ENCODE measurements around the gene RORC. TPM values are rescaled to one million over a fixed set of nuclear protein-coding genes. Genes with fewer than 3 reads are reported as not detected.

The RORC gene
- total RNA-seq, 6 experiments from 2014 or later = not detected

Other genes with a start within 250 kb of the RORC start
- 10 to 100 TPM; 29.2 to 31.8 (median 31.0) TPM for gene SNX27, start 219.8 kb downstream of the RORC start, total RNA-seq (2021; fragmentation: NEBNext Ultra II Directional; extraction: Animal tissue kit (Norgen Biotek cat#: 25700))
- not detected for gene CELF3, start 115.0 kb downstream of the RORC start, total RNA-seq (2021; fragmentation: NEBNext Ultra II Directional; extraction: Animal tissue kit (Norgen Biotek cat#: 25700))
- not detected for gene RIIAD1, start 110.3 kb downstream of the RORC start, total RNA-seq (2021; fragmentation: NEBNext Ultra II Directional; extraction: Animal tissue kit (Norgen Biotek cat#: 25700))
- gene MRPL9, start 68.3 kb downstream of the RORC start, total RNA-seq (2021; fragmentation: NEBNext Ultra II Directional; extraction: Animal tissue kit (Norgen Biotek cat#: 25700)) = 100 to 1,000 TPM in 2 of 6 experiments, 10 to 100 TPM in 4; 91.4 to 116 (median 96.2) TPM
- gene TDRKH, start 41.3 kb downstream of the RORC start, total RNA-seq (2021; fragmentation: NEBNext Ultra II Directional; extraction: Animal tissue kit (Norgen Biotek cat#: 25700)) = 1 to 10 TPM; 1.1 to 2.0 (median 1.5) TPM
- gene LINGO4, start 26.4 kb downstream of the RORC start, total RNA-seq (2021; fragmentation: NEBNext Ultra II Directional; extraction: Animal tissue kit (Norgen Biotek cat#: 25700)) = not detected
- gene C2CD4D, start 8.0 kb upstream of the RORC start, total RNA-seq (2021; fragmentation: NEBNext Ultra II Directional; extraction: Animal tissue kit (Norgen Biotek cat#: 25700)) = not detected
- gene THEM5, start 21.9 kb upstream of the RORC start, total RNA-seq (2021; fragmentation: NEBNext Ultra II Directional; extraction: Animal tissue kit (Norgen Biotek cat#: 25700)) = not detected
- gene THEM4, start 77.7 kb upstream of the RORC start, total RNA-seq (2021; fragmentation: NEBNext Ultra II Directional; extraction: Animal tissue kit (Norgen Biotek cat#: 25700)) = 10 to 100 TPM in 1 of 6 experiments, 1 to 10 TPM in 5; 8.0 to 10.1 (median 9.3) TPM
- gene S100A10, start 162.1 kb upstream of the RORC start, total RNA-seq (2021; fragmentation: NEBNext Ultra II Directional; extraction: Animal tissue kit (Norgen Biotek cat#: 25700)) = 100 to 1,000 TPM; 390 to 518 (median 442) TPM
- gene S100A11, start 205.2 kb upstream of the RORC start, total RNA-seq (2021; fragmentation: NEBNext Ultra II Directional; extraction: Animal tissue kit (Norgen Biotek cat#: 25700)) = 1,000 to 10,000 TPM; 1,164 to 1,256 (median 1,179) TPM